Muscle of leg (tissue), 11 donors: ENCODE results near the gene ALKBH5. TPM values are rescaled to one million over a fixed set of nuclear protein-coding genes. Genes with fewer than 3 reads are reported as not detected.

Experiments used
- DNase-seq: peaks from one replicate; pipeline ENCODE4 v3.0.0; 2013
- H3K27ac ChIP-seq: one replicate; pipeline ENCODE4 v1.5.1; 2013; ENCODE audit warnings: mild to moderate bottlenecking, low read length, control low read depth
- H3K27me3 ChIP-seq: one replicate; pipeline ENCODE4 v1.6.1; 2013; ENCODE audit warnings: low read length; ENCODE audit not compliant: control insufficient read depth, insufficient read depth
- H3K36me3 ChIP-seq: one replicate; pipeline ENCODE4 v1.6.1; 2013; ENCODE audit warnings: low read length; ENCODE audit not compliant: control insufficient read depth, insufficient read depth
- H3K4me1 ChIP-seq: one replicate; pipeline ENCODE4 v1.6.1; 2013; ENCODE audit warnings: low read length; ENCODE audit not compliant: control insufficient read depth, insufficient read depth
- H3K4me3 ChIP-seq: one replicate; pipeline ENCODE4 v1.5.1; 2013; ENCODE audit warnings: low read length, control low read depth
- H3K9me3 ChIP-seq: replicated peaks from 2 replicates; pipeline ENCODE4 v1.6.1; 2013; ENCODE audit warnings: low read depth, low read length; ENCODE audit not compliant: control insufficient read depth
- WGBS: methylation state at CpG from one replicate; pipeline ENCODE4 v1.1.5; 2013; ENCODE audit warnings: missing lambda C conversion rate; ENCODE audit not compliant: insufficient coverage; 5-methylcytosine and 5-hydroxymethylcytosine counted together
- polyA plus RNA-seq, 8 donors: library from polyadenylated mRNA; unstranded; fragments of 120-200 nt; gene quantifications; one replicate each; pipeline versions ENCODE4 v1.2.1 to v1.2.3, GENCODE V29; 2013; ENCODE audit warnings: inconsistent platforms in 1 of 8, low replicate concordance in 1 of 8; ENCODE audit not compliant: insufficient read length in 8 of 8, insufficient read depth in 1 of 8
- total RNA-seq: library from RNA; stranded (reverse); fragments of 120-200 nt; gene quantifications from one replicate; pipeline ENCODE4 v1.2.4, GENCODE V29; 2013

ALKBH5 gene
- total and polyA plus RNA-seq, 9 donors, result 56.5 to 72.3 (median 66.7) TPM

DNA sequence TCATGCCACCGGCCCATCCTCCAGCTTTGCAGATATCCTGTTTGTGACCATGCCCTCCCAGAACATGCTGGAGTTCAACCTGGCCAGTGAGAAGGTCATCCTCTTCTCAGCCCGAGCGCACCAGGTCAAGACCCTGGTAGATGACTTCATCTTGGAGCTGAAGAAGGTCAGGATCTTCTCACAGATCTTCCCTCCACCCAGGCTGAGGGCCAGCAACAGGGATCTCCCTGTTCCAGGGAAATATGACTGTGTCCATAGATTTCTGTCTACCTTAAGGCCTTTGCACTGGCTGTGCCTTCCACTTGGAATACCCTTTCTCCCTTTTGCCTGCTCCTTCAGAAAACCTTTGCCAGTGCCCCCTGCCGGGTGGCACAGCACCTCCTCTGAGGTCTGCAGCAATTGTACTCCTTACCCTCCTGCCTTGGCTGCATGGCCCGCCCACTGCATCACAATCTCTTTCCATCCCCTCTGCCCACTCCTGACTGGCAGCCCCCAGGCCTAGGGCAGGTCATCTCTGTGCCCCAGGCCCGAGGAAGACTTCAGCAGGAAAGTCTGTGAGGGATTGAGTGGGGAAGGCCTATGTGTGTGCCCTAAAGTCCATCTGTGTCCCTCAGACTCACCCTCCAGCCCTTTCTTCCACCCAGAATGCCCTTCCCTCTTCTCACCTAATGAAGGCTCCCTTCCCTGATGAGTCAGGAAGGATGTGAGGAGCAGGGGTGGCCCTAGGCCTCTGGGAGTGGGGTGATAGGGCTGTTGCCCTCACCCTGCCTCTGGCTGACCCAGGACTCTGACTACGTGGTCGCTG lies 27.3 kb upstream of the ALKBH5 start:
- DNase-seq, result no peak
- no peak overlapping the region for H3K27ac ChIP-seq

DNA sequence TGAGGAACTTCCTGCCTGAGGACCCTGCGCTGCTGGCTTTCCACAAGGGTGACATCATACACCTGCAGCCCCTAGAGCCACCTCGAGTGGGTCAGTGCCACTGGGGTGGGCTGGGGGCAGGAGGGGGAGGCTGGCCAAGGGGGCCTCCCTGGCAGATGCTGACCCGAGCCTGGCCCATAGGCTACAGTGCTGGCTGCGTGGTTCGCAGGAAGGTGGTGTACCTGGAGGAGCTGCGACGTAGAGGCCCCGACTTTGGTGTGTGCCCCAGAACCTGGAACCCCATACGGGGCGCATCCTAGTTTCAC lies 26.7 kb upstream of the ALKBH5 start:
- H3K4me1 ChIP-seq, result peaks cover 42% of the 10 kb centered on the region
- no peaks in the 10 kb centered on the region for H3K36me3 ChIP-seq
- H3K27me3 ChIP-seq, result no peaks in the 10 kb centered on the region
- no peak for DNase-seq
- no peaks in the 10 kb centered on the region for H3K9me3 ChIP-seq
- no peak overlapping the region for H3K27ac ChIP-seq
- no peak overlapping the region for H3K4me3 ChIP-seq
- WGBS, result 93% methylated on average over 9 of the region's 10 CpGs

More for the DNA sequence above, 27.3 kb upstream of the ALKBH5 start:
- Histone ChIP-seq H3K4me1 (peaks cover 38% of the 10 kb centered on the region), H3K9me3 (no peaks in the 10 kb centered on the region), H3K36me3 (no peaks in the 10 kb centered on the region), H3K27me3 (no peaks in the 10 kb centered on the region), H3K4me3 (no peak overlapping the region)
- 65% methylated on average over 6 of the region's 8 CpGs for WGBS

DNA sequence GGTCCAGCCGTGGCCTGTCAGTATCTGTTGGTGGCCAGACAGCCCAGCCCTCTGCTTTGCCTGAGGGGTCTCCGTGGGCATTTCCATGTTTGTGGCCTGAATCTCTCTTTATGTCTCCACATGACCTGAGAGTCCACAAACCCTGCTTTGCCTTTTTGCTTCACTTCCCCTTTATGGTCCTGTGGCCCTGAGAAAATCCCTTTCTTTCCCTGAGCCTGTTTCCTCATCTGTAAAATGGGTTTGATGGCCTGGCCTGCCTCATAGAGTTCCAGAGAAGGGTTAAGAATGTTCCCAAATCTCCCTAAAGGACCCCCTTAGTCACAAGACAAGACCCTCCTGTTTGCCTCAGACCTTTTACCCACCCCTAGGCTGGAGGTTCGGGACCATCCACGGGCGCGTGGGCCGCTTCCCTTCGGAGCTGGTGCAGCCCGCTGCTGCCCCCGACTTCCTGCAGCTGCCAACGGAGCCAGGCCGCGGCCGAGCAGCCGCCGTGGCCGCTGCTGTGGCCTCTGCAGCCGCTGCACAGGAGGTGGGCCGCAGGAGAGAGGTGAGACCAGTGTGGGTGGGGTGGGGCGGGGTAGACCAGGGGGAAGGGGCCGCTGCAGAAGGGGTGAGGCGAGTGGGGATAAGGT lies 26.2 kb upstream of the ALKBH5 start:
- WGBS, result 56% methylated on average over 21 of the region's 22 CpGs
- Histone ChIP-seq H3K4me1 (peaks cover 42% of the 10 kb centered on the region), H3K27ac (no peak overlapping the region)

DNA sequence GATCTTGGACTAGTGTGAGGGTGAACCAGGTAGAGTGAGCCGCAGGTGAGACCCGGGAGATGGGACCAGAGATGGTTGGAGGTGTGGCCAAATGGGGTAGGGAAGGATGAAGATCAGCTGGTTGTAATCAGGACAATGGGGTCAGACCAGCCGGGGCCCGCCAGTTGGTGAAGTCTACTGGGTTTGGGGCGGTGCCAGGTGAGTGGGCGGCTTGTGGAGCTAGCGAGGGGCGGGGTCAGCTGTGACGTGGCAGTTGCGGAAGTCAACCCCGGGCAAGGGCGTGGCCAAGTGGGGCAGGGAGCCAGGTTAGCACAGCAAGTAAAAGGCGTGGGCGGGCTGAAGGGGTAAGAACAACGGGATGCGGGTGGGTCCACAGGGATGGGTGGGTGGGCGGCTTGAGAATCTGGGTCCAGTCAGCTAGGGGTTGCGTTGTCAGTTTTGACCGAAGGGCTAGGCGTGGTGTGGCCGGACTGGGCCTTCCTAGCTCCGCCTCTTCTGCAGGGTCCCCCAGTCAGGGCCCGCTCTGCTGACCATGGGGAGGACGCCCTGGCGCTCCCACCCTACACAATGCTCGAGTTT lies 25.5 kb upstream of the ALKBH5 start:
- peaks cover 35% of the 10 kb centered on the region for H3K4me1 ChIP-seq
- no peaks in the 10 kb centered on the region for H3K27me3 ChIP-seq
- 9% methylated on average over 23 of the region's 26 CpGs for WGBS
- no peaks in the 10 kb centered on the region for H3K9me3 ChIP-seq
- no peak overlapping the region for H3K27ac ChIP-seq
- DNase-seq, result peak; percentile 85
- H3K36me3 ChIP-seq, result no peaks in the 10 kb centered on the region
- H3K4me3 ChIP-seq, result peak overlapping the region; percentile 30

More for the DNA sequence above, 26.2 kb upstream of the ALKBH5 start:
- H3K27me3 ChIP-seq, result no peaks in the 10 kb centered on the region
- DNase-seq, result no peak
- no peaks in the 10 kb centered on the region for H3K9me3 ChIP-seq
- H3K36me3 ChIP-seq, result no peaks in the 10 kb centered on the region
- no peak overlapping the region for H3K4me3 ChIP-seq

DNA sequence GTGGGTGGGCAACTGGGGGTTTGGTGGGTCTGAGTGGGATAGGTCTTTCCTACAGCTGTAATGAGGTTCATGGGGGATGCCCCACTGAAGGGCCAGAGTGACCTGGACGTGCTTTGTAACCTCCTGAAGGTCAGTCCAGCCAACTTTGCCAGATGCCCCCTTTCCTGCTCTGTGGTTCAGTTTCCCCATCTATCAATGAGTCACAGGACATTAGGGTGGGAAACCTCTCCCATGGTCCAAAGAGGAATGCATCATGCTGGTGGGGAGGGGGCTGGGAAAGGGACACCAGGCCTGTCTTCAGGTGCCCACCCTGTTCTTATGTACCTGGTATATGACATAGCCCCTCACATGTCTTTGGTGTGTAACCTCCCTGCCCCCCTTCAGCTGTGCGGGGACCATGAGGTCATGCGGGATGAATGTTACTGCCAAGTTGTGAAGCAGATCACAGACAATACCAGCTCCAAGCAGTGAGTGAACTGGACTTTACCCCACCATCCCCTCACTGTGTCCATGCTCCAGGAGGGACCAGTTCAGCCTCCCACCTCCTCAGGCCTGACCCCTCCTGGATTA lies 24.0 kb upstream of the ALKBH5 start:
- DNase-seq, result no peak
- WGBS, result no CpG with 5 or more reads among the region's 3 CpGs
- H3K4me1 ChIP-seq, result peaks cover 25% of the 10 kb centered on the region
- no peak overlapping the region for H3K4me3 ChIP-seq
- no peaks in the 10 kb centered on the region for H3K36me3 ChIP-seq
- H3K27ac ChIP-seq, result no peak overlapping the region
- H3K9me3 ChIP-seq, result no peaks in the 10 kb centered on the region
- H3K27me3 ChIP-seq, result no peaks in the 10 kb centered on the region

DNA sequence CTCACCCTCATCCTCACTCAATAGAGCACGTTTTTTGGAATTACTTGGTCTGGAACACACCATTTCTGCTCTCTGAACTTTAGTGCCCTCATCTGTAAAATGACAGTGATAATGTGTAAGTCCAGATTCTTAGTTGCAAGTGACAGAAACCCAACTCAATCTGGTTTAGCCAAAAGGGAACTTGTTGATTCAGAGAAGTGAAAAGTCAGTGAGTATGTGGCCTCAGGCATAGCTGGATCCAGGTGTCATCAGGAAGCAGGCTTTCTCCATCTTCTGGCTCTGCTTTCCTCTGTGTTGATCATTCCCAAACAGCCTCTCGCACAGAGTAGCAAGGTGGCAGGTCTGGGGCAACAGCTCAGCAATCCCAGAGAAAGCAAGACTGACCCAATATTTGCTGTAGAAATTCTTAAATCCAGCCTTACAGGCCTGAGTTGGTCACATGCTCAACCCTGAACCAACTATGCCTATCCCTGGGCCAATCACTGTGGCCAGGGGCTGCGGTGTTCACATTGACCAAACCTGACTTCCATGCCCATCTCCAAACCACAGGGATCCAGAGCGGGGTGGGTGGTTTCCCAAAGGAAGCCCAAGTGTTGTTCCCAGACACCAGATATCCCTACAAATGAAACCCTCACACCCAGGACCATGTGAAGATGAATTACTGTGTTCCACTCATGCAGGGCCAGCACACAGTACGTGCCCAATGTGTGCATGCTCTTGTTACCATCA lies 23.3 kb upstream of the ALKBH5 start:
- Histone ChIP-seq H3K4me1 (peaks cover 25% of the 10 kb centered on the region), H3K9me3 (no peaks in the 10 kb centered on the region), H3K4me3 (no peak overlapping the region), H3K27me3 (no peaks in the 10 kb centered on the region), H3K36me3 (no peaks in the 10 kb centered on the region), H3K27ac (no peak overlapping the region)
- DNase-seq, result no peak
- WGBS, result 90% methylated on average over 2 of the region's 5 CpGs

DNA sequence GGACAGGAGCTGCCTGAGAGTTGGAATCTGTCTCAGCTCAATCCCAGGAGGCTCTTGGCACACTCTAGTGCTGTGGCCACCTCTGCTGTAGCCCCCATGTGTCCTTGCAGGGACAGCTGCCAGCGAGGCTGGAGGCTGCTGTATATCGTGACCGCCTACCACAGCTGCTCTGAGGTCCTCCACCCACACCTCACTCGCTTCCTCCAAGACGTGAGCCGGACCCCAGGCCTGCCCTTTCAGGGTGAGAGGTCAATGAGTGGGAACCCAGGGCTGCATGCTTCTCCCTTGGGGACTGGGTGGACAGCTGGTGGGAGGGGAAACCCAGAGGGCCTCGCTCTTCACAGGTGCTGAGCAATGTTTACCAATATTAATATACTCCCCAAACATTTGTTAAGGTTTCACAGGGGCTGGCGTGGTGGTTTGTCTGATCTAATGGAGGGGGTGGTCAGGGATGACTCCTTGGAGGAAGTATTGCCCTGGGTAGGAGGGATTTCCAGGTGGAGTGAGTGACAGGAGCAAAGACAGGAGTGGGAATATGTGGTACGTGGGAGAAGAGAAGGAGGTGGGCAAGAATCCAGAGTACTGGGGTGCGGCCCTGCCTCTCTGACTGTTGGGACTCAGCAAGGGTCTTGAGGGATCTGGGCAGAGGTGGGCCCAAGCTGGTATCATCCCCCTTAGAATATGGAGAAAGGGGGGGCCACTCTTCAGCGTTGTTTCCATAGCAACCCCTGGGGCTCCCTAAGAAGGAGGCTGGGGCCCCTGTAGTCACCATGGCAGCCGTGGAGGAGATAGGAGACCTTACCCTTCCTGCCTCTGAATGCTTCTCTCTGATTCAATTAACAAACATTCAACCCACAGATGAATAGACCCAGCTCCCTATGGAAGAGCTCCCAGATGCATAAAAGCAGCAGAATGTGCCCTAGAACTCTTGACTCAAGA lies 22.2 kb upstream of the ALKBH5 start:
- H3K4me3 ChIP-seq, result no peak overlapping the region
- no peaks in the 10 kb centered on the region for H3K27me3 ChIP-seq
- peaks cover 25% of the 10 kb centered on the region for H3K4me1 ChIP-seq
- no peaks in the 10 kb centered on the region for H3K9me3 ChIP-seq
- WGBS, result 73% methylated on average over 3 of the region's 12 CpGs
- H3K27ac ChIP-seq, result no peak overlapping the region
- DNase-seq, result peak; percentile 44
- H3K36me3 ChIP-seq, result no peaks in the 10 kb centered on the region

DNA sequence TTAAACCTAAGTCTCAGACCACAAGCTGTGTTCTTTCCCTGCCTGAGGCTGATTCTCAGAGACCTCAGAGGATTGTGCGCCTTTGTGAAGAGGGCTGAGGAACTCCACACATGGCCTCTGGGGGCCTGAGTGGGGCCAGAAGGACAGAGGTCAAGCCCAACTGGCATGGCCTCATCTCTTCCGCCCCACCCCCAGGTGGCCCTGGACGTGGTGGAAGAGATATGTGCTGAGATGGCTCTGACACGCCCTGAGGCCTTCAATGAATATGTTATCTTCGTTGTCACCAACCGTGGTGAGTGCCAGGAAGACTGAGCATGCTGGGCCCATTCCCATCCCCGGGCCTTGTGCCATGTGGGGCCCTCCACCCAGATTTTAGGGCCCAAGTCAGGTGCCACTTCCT lies 20.1 kb upstream of the ALKBH5 start:
- DNase-seq, result no peak
- H3K27ac ChIP-seq, result no peak overlapping the region
- no peaks in the 10 kb centered on the region for H3K27me3 ChIP-seq
- no peak overlapping the region for H3K4me3 ChIP-seq
- WGBS, result 73% methylated on average over 5 of the region's 7 CpGs
- H3K9me3 ChIP-seq, result no peaks in the 10 kb centered on the region
- no peaks in the 10 kb centered on the region for H3K36me3 ChIP-seq
- H3K4me1 ChIP-seq, result peaks cover 18% of the 10 kb centered on the region

DNA sequence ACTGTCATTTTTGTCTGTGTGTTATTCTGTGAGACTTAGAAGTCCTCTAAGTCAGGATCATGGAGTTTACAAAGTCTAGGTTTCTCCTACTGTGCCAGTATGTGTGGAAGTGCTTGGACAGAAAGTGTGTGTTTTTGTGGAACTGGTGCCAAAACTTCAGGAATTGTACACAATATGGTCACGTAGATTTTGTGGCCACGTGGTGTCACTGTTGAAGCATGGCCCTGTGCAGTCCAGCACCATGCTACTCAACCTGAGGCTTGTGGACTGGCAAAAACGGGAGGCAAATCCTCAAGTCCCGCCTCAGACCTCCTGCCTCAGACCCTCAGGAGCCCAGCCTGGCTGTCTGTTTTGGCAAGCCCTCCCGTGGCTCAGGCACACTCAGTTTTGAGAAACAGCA lies 16.7 kb upstream of the ALKBH5 start:
- H3K9me3 ChIP-seq, result no peaks in the 10 kb centered on the region
- H3K4me3 ChIP-seq, result no peak overlapping the region
- no peak overlapping the region for H3K27ac ChIP-seq
- no peaks in the 10 kb centered on the region for H3K36me3 ChIP-seq
- H3K4me1 ChIP-seq, result no peaks in the 10 kb centered on the region
- 50% methylated on average over 5 of the region's 5 CpGs for WGBS
- no peak for DNase-seq
- no peaks in the 10 kb centered on the region for H3K27me3 ChIP-seq
